ENCODE data around the gene NEUROD2. TPM values are rescaled to one million over a fixed set of nuclear protein-coding genes. Genes with fewer than 3 reads are reported as not detected.

Gene NEUROD2
- polyA plus RNA-seq, 1 of the 3 experiments (the other 2 are of a cell fraction): not detected

DNA sequence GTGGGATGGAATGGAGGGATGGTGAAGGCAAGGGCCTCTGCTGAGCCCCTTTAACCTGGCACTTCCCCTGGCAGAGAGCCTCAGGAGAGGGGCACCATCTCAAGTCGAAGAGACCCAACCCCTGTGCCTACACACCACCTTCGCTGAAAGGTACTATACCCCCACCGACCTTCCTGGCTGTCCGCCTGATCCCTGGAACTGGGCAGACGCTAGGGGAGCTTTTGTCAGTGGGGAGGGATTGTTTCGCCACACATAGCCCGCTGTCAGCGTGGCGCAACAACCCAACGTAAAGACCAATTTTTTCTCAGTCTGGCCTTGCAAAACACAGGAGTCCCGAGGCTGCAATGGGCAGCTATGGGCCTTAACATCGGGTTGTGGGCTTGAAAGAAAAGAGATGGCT, 22.2 kb upstream of the NEUROD2 start:
- TF ChIP-seq GABPA (IDR thresholded peaks at IDR 0.05; ENCODE audit: low read depth) (no peak), SMC3 (IDR thresholded peaks at IDR 0.05; ENCODE audit: low read depth, low read length) (no peak)
- TF ChIP-seq, protein P1, sequence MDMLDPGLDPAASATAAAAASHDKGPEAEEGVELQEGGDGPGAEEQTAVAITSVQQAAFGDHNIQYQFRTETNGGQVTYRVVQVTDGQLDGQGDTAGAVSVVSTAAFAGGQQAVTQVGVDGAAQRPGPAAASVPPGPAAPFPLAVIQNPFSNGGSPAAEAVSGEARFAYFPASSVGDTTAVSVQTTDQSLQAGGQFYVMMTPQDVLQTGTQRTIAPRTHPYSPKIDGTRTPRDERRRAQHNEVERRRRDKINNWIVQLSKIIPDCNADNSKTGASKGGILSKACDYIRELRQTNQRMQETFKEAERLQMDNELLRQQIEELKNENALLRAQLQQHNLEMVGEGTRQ (IDR thresholded peaks at IDR 0.05; ENCODE audit: borderline replicate concordance, low read depth, low read length): no peak
- TF ChIP-seq, protein P2, sequence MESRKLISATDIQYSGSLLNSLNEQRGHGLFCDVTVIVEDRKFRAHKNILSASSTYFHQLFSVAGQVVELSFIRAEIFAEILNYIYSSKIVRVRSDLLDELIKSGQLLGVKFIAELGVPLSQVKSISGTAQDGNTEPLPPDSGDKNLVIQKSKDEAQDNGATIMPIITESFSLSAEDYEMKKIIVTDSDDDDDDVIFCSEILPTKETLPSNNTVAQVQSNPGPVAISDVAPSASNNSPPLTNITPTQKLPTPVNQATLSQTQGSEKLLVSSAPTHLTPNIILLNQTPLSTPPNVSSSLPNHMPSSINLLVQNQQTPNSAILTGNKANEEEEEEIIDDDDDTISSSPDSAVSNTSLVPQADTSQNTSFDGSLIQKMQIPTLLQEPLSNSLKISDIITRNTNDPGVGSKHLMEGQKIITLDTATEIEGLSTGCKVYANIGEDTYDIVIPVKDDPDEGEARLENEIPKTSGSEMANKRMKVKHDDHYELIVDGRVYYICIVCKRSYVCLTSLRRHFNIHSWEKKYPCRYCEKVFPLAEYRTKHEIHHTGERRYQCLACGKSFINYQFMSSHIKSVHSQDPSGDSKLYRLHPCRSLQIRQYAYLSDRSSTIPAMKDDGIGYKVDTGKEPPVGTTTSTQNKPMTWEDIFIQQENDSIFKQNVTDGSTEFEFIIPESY (IDR thresholded peaks at IDR 0.05; ENCODE audit: borderline replicate concordance, low read depth): no peak
- TF ChIP-seq, protein P3, sequence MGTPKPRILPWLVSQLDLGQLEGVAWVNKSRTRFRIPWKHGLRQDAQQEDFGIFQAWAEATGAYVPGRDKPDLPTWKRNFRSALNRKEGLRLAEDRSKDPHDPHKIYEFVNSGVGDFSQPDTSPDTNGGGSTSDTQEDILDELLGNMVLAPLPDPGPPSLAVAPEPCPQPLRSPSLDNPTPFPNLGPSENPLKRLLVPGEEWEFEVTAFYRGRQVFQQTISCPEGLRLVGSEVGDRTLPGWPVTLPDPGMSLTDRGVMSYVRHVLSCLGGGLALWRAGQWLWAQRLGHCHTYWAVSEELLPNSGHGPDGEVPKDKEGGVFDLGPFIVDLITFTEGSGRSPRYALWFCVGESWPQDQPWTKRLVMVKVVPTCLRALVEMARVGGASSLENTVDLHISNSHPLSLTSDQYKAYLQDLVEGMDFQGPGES (IDR thresholded peaks at IDR 0.05; ENCODE audit: low read depth, low read length): no peak
- TF ChIP-seq, protein P4, sequence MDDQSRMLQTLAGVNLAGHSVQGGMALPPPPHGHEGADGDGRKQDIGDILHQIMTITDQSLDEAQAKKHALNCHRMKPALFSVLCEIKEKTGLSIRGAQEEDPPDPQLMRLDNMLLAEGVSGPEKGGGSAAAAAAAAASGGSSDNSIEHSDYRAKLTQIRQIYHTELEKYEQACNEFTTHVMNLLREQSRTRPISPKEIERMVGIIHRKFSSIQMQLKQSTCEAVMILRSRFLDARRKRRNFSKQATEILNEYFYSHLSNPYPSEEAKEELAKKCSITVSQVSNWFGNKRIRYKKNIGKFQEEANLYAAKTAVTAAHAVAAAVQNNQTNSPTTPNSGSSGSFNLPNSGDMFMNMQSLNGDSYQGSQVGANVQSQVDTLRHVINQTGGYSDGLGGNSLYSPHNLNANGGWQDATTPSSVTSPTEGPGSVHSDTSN (IDR thresholded peaks at IDR 0.05): no peak
- Histone ChIP-seq H3K9me2 (no peaks in the 10 kb centered on the region), H3F3A (replicated peaks; ENCODE audit: insufficient read depth) (no peaks in the 10 kb centered on the region), H2AFZ (ENCODE audit: low read depth) (no peak overlapping the region), H3K27me3 (ENCODE audit: insufficient read depth) (peaks cover 41% of the 10 kb centered on the region), H3K79me2 (ENCODE audit: insufficient read depth) (no peaks in the 10 kb centered on the region), H3K4me1 (ENCODE audit: control insufficient read depth in 1 of 2, insufficient read depth in 2 of 2, low read depth in 1 of 2, low read length in 1 of 2) (peaks cover 0 to 2% of the 10 kb centered on the region in 2 experiments; a peak in 1 of 4 replicates), H3K27ac (ENCODE audit: low read depth in 2 of 2, low read length in 1 of 2) (no peak overlapping the region), H3K4me3 (ENCODE audit: low read depth in 2 of 2, low read length in 1 of 2) (no peak overlapping the region), H3K36me3 (replicated peaks in 1 of 2; ENCODE audit: control insufficient read depth in 1 of 2, insufficient read depth in 2 of 2, low read length in 1 of 2) (no peaks in the 10 kb centered on the region), H3K4me2 (no peak overlapping the region), H4K20me1 (ENCODE audit: insufficient read depth) (no peaks in the 10 kb centered on the region), H3K9me3 (no peaks in the 10 kb centered on the region), H3K9ac (no peak overlapping the region)
- no peak for DNase-seq
- POLR2A ChIA-PET: no interaction called here
- 66% methylated on average over 11 of the region's 12 CpGs for WGBS (ENCODE audit: low lambda C conversion rate)
- CTCF ChIA-PET: interaction anchor here (1.5 to 17.4 kb wide), 5 partner anchors 7 to 82 kb away, joined by 4 to 483 read pairs (median 279); partner anchors contain the start of genes PNMT, PPP1R1B and TCAP

DNA sequence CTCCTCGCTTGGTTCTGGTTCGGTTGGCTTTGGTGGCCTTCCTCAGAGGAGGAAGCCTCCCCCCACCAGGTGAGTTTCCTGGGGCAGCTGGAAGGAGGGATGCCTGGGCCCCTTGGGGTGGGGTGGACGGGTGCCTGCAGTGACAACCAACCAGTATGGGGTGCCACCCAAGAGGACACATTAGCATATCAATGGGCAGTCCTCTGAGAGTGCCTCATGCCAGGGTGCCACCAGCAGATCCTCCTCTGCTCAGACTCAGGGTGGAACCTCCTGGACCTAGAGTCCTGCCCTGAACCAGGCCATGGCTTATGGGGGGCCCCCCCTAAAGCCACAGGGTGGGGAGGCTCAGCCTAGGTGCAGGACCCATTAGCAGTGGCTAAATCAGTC, 21.8 kb upstream of the NEUROD2 start:
- Histone ChIP-seq H3K4me3 (ENCODE audit: low read depth in 2 of 2, low read length in 1 of 2) (no peak overlapping the region), H3K79me2 (ENCODE audit: insufficient read depth) (no peaks in the 10 kb centered on the region), H3K9ac (no peak overlapping the region), H3K27me3 (ENCODE audit: insufficient read depth) (peaks cover 41% of the 10 kb centered on the region), H4K20me1 (ENCODE audit: insufficient read depth) (no peaks in the 10 kb centered on the region), H3K27ac (ENCODE audit: low read depth in 2 of 2, low read length in 1 of 2) (no peak overlapping the region), H3K4me1 (ENCODE audit: control insufficient read depth in 1 of 2, insufficient read depth in 2 of 2, low read depth in 1 of 2, low read length in 1 of 2) (peaks cover 0 to 2% of the 10 kb centered on the region in 2 experiments; a peak in 1 of 4 replicates), H3K36me3 (replicated peaks in 1 of 2; ENCODE audit: control insufficient read depth in 1 of 2, insufficient read depth in 2 of 2, low read length in 1 of 2) (no peaks in the 10 kb centered on the region), H3K9me3 (no peaks in the 10 kb centered on the region), H3K4me2 (no peak overlapping the region), H3F3A (replicated peaks; ENCODE audit: insufficient read depth) (no peaks in the 10 kb centered on the region), H3K9me2 (no peaks in the 10 kb centered on the region), H2AFZ (ENCODE audit: low read depth) (no peak overlapping the region)
- WGBS (ENCODE audit: low lambda C conversion rate): 86% methylated on average over 2 of the region's 3 CpGs
- ChIA-PET POLR2A (no interaction called here), CTCF (interaction anchor here (2.1 to 17.4 kb wide), 4 partner anchors 7 to 74 kb away, joined by 8 to 483 read pairs (median 306); partner anchors contain the start of genes PNMT, PPP1R1B and TCAP)
- no peak for DNase-seq
- TF ChIP-seq FOXM1 (IDR thresholded peaks at IDR 0.05; ENCODE audit: low read depth): no peak
- no peak for TF ChIP-seq NFIC (IDR thresholded peaks at IDR 0.05; ENCODE audit: borderline replicate concordance)
- no peak for TF ChIP-seq EP300 (IDR thresholded peaks at IDR 0.05; ENCODE audit: borderline replicate concordance in 1 of 2, low read depth in 1 of 2, low read length in 1 of 2)
- no peak for TF ChIP-seq SMC3 (IDR thresholded peaks at IDR 0.05; ENCODE audit: low read depth, low read length)
- TF ChIP-seq, protein P5, sequence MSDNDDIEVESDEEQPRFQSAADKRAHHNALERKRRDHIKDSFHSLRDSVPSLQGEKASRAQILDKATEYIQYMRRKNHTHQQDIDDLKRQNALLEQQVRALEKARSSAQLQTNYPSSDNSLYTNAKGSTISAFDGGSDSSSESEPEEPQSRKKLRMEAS (IDR thresholded peaks at IDR 0.05; ENCODE audit: low read depth): no peak
- no peak for TF ChIP-seq RXRA (IDR thresholded peaks at IDR 0.05; ENCODE audit: borderline replicate concordance, low read depth)
- TF ChIP-seq, protein P6, sequence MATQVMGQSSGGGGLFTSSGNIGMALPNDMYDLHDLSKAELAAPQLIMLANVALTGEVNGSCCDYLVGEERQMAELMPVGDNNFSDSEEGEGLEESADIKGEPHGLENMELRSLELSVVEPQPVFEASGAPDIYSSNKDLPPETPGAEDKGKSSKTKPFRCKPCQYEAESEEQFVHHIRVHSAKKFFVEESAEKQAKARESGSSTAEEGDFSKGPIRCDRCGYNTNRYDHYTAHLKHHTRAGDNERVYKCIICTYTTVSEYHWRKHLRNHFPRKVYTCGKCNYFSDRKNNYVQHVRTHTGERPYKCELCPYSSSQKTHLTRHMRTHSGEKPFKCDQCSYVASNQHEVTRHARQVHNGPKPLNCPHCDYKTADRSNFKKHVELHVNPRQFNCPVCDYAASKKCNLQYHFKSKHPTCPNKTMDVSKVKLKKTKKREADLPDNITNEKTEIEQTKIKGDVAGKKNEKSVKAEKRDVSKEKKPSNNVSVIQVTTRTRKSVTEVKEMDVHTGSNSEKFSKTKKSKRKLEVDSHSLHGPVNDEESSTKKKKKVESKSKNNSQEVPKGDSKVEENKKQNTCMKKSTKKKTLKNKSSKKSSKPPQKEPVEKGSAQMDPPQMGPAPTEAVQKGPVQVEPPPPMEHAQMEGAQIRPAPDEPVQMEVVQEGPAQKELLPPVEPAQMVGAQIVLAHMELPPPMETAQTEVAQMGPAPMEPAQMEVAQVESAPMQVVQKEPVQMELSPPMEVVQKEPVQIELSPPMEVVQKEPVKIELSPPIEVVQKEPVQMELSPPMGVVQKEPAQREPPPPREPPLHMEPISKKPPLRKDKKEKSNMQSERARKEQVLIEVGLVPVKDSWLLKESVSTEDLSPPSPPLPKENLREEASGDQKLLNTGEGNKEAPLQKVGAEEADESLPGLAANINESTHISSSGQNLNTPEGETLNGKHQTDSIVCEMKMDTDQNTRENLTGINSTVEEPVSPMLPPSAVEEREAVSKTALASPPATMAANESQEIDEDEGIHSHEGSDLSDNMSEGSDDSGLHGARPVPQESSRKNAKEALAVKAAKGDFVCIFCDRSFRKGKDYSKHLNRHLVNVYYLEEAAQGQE (IDR thresholded peaks at IDR 0.05; ENCODE audit: low read depth, low read length): no peak
- TF ChIP-seq, protein P7, sequence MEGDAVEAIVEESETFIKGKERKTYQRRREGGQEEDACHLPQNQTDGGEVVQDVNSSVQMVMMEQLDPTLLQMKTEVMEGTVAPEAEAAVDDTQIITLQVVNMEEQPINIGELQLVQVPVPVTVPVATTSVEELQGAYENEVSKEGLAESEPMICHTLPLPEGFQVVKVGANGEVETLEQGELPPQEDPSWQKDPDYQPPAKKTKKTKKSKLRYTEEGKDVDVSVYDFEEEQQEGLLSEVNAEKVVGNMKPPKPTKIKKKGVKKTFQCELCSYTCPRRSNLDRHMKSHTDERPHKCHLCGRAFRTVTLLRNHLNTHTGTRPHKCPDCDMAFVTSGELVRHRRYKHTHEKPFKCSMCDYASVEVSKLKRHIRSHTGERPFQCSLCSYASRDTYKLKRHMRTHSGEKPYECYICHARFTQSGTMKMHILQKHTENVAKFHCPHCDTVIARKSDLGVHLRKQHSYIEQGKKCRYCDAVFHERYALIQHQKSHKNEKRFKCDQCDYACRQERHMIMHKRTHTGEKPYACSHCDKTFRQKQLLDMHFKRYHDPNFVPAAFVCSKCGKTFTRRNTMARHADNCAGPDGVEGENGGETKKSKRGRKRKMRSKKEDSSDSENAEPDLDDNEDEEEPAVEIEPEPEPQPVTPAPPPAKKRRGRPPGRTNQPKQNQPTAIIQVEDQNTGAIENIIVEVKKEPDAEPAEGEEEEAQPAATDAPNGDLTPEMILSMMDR (IDR thresholded peaks at IDR 0.05): no peak
- TF ChIP-seq JUND (IDR thresholded peaks at IDR 0.05): no peak
- no peak for TF ChIP-seq FOXJ3 (CRISPR knock-in tag; IDR thresholded peaks at IDR 0.05)
